ENCODE results near the gene EOMES.

GRCh38 chr3:27670619-27671018 lies 51.5 kb downstream of the EOMES start:
- no peak for TF ChIP-seq POLR2AphosphoS5 (IDR thresholded peaks at IDR 0.05; ENCODE audit: low read depth)
- TF ChIP-seq CTCF (conservative IDR thresholded peaks at IDR 0.05; ENCODE audit: low read depth in 2 of 2), result no peak
- TF ChIP-seq REST (IDR thresholded peaks at IDR 0.05; ENCODE audit: unreplicated experiment), result no peak
- no peak for TF ChIP-seq ETS1 (IDR thresholded peaks at IDR 0.05)
- TF ChIP-seq EZH2 (IDR thresholded peaks at IDR 0.05; ENCODE audit: low read depth, unreplicated experiment), result no peak
- TF ChIP-seq EZH2phosphoT487 (IDR thresholded peaks at IDR 0.05; ENCODE audit: unreplicated experiment), result no peak
- no peak for TF ChIP-seq JUNB (IDR thresholded peaks at IDR 0.05; ENCODE audit: unreplicated experiment)
